Measurements from ENCODE around the gene TCP10L. TPM values are rescaled to one million over a fixed set of nuclear protein-coding genes. Genes with fewer than 3 reads are reported as not detected.
"Not testable (repeated sequence)": the region's sequence is repeated elsewhere in the genome, so short reads cannot be mapped to it uniquely, and the experiment has no call there.

Gene TCP10L
- total RNA-seq, 1 experiment from 2014 or later = not detected

- no peak for DNase-seq (ENCODE audit: low read depth, low spot score)
- in situ Hi-C loops (cut with HindIII; ENCODE audit: low pct_unique_long_range_greater_than_20kb, low sequenced_read_pairs) = no loop called here
Measured at GRCh38 chr21:32538147-32538792, 47.1 kb downstream of the TCP10L start.

GRCh38 chr21:32537569-32537881 is 47.8 kb downstream of the TCP10L start:
- in situ Hi-C loops (cut with HindIII; ENCODE audit: low pct_unique_long_range_greater_than_20kb, low sequenced_read_pairs) = no loop called here
- DNase-seq (ENCODE audit: low read depth, low spot score) = no peak

- DNase-seq (ENCODE audit: low read depth, low spot score) = no peak
- in situ Hi-C loops (cut with HindIII; ENCODE audit: low pct_unique_long_range_greater_than_20kb, low sequenced_read_pairs) = no loop called here
Measured at GRCh38 chr21:32535612-32536011, 49.7 kb downstream of the TCP10L start.

DNA sequence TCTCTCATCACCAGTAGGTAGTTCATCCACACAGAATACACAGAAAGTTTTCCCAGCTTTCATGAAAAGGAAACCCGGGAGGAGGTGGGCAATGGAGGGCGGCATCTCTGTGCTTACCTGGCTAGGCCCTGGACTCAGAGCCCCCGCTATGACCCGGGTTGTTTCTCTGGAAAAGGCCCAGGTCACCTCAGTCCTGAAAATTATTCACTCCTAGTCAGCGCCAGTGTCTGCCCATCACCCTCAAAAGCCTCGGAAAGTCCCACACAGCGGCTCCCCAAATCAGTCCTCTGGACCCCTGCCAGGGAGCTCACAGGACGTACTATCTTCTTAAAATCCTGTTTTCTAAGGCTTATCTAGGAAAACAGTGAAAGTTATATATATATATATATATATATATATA is 51.2 kb downstream of the TCP10L start:
- no peak for DNase-seq (ENCODE audit: low read depth, low spot score)
- in situ Hi-C loops (cut with HindIII; ENCODE audit: low pct_unique_long_range_greater_than_20kb, low sequenced_read_pairs) = no loop called here

GRCh38 chr21:32533611-32534010 is 51.7 kb downstream of the TCP10L start:
- DNase-seq (ENCODE audit: low read depth, low spot score) = no peak
- in situ Hi-C loops (cut with HindIII; ENCODE audit: low pct_unique_long_range_greater_than_20kb, low sequenced_read_pairs) = no loop called here

- DNase-seq (ENCODE audit: low read depth, low spot score) = no peak
- in situ Hi-C loops (cut with HindIII; ENCODE audit: low pct_unique_long_range_greater_than_20kb, low sequenced_read_pairs) = no loop called here
Measured at GRCh38 chr21:32533053-32533452, 52.3 kb downstream of the TCP10L start.

GRCh38 chr21:32532636-32533035 is 52.7 kb downstream of the TCP10L start:
- DNase-seq (ENCODE audit: low read depth, low spot score) = no peak
- in situ Hi-C loops (cut with HindIII; ENCODE audit: low pct_unique_long_range_greater_than_20kb, low sequenced_read_pairs) = no loop called here

- DNase-seq (ENCODE audit: low read depth, low spot score); in situ Hi-C loops (cut with HindIII; ENCODE audit: low pct_unique_long_range_greater_than_20kb, low sequenced_read_pairs): not testable (repeated sequence)
Measured at GRCh38 chr21:32531561-32531960, 53.8 kb downstream of the TCP10L start.

- DNase-seq (ENCODE audit: low read depth, low spot score); in situ Hi-C loops (cut with HindIII; ENCODE audit: low pct_unique_long_range_greater_than_20kb, low sequenced_read_pairs): not testable (repeated sequence)
Measured at GRCh38 chr21:32530809-32531208, 54.5 kb downstream of the TCP10L start.

- DNase-seq (ENCODE audit: low read depth, low spot score) = no peak
- in situ Hi-C loops (cut with HindIII; ENCODE audit: low pct_unique_long_range_greater_than_20kb, low sequenced_read_pairs) = no loop called here
Measured at GRCh38 chr21:32529679-32530078, 55.6 kb downstream of the TCP10L start.

- DNase-seq (ENCODE audit: low read depth, low spot score) = no peak
- in situ Hi-C loops (cut with HindIII; ENCODE audit: low pct_unique_long_range_greater_than_20kb, low sequenced_read_pairs) = no loop called here
Measured at GRCh38 chr21:32525282-32525681, 60.0 kb downstream of the TCP10L start.

DNA sequence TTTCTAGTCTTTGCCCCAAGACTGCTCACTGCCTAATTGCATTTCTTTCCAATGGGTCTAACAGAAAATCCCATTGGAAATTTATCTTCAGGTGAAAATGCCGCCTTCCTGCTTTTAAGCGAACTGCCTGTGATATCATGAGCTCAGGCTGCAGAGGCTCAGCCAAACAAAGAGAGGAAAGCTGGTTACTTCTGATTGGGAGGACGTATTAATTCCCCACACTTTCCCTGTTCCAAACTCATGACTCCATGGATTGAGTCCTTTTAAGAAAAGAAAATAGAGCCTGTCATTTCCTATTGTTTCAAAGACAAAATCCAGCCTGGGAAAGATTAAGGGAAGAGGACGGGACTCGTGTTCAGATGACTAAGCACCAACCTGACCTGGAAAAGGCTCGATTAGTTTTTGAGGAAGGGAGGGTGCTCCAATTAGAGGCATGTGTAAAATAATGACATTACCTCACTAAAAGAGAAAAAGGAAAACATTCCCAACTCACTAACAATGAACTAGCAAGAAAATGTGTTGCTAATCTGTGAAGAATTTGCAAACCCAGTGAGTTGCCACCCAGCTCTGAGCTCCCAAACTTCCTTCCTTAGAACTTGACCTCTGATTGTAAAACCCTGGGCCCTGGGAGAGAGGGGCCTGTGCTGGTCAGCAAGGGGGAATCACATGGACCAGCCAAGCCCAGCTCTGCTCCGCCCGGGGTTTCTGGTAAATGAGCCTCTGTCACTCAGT is 61.2 kb downstream of the TCP10L start:
- in situ Hi-C loops (cut with HindIII; ENCODE audit: low pct_unique_long_range_greater_than_20kb, low sequenced_read_pairs) = no loop called here
- no peak for DNase-seq (ENCODE audit: low read depth, low spot score)

Small RNA genes lying within 50 kb of the gene (small RNA-seq; reads per million reads assigned to genes)
- gene RF00438 (0 reads per million in 2 experiments), gene RNA5SP490 (4.2 to 156 reads per million in 2 experiments)

Other genes with a start within 250 kb of the TCP10L start
- gene URB1, start 192.5 kb downstream of the TCP10L start, total RNA-seq (2014; rRNA removed; shearing (Covaris generic)) = 33.7 and 34.2 TPM in 2 replicates
- gene EVA1C, start 172.8 kb downstream of the TCP10L start, total RNA-seq (2014; rRNA removed; shearing (Covaris generic)) = 1.1 and 5.0 TPM in 2 replicates
- gene CFAP298, start 26.9 kb upstream of the TCP10L start, total RNA-seq (2014; rRNA removed; shearing (Covaris generic)) = 45.4 and 55.3 TPM in 2 replicates
- gene SYNJ1, start 142.5 kb upstream of the TCP10L start, total RNA-seq (2014; rRNA removed; shearing (Covaris generic)) = 34.5 and 35.5 TPM in 2 replicates
- 27.9 and 30.7 TPM in 2 replicates for gene PAXBP1, start 186.2 kb upstream of the TCP10L start, total RNA-seq (2014; rRNA removed; shearing (Covaris generic))

All from SK-MEL-5 (cell line).